Right lobe of liver (tissue), 4 donors: ENCODE measurements around the gene PAX3.

ENCODE experiments used
- CTCF ChIP-seq, 4 donors: fragments of 200-600 bp in 3 of 4; fragments of 450-650 bp in 1 of 4; IDR thresholded peaks; one replicate each; pipeline versions ENCODE4 v1.5.1 to v1.8.0; 2016 to 2022; ENCODE audit warnings: antibody characterized with exemption in 4 of 4, mild to moderate bottlenecking in 2 of 4
- POLR2A ChIP-seq: fragments of 450-650 bp; IDR thresholded peaks from one replicate; pipeline ENCODE4 v1.6.1; 2017; ENCODE audit warnings: antibody characterized with exemption, mild to moderate bottlenecking
- donor health status: DM: no; HTN: no; CAD: no.
- donor health status: DM: no; HTN: no; CAD: no.
- donor health status: DM: no; HTN: yes; CAD: no.

GRCh38 chr2:222292149-222293134 is 6.4 kb downstream of the PAX3 start:
- TF ChIP-seq POLR2A (no peak), CTCF (IDR thresholded peaks at IDR 0.05) (no peak)
